HAP-1 (cell line): ENCODE results near the gene ARHGAP31.
"Not testable (repeated sequence)": the region's sequence is repeated elsewhere in the genome, so short reads cannot be mapped to it uniquely, and the experiment has no call there.

ENCODE experiments used
- DNase-seq, 2 experiments: peaks; one replicate each; pipeline ENCODE4 v3.0.0-alpha.2; 2016 to 2020; ENCODE audit warnings: low spot score in 2 of 2
- H3K27me3 ChIP-seq: fragments of 250-450 bp; sonication (Bioruptor Pico); 2 replicates; pipeline ENCODE4 v1.5.1; 2020; ENCODE audit warnings: low read depth, mild to moderate bottlenecking, moderate library complexity
- H3K36me3 ChIP-seq: fragments of 250-450 bp; sonication (Bioruptor Pico); replicated peaks from 2 replicates; pipeline ENCODE4 v1.5.1; 2020; ENCODE audit warnings: mild to moderate bottlenecking
- H3K4me1 ChIP-seq: fragments of 250-450 bp; sonication (Bioruptor Pico); 2 replicates; pipeline ENCODE4 v1.5.1; 2020; ENCODE audit warnings: mild to moderate bottlenecking
- H3K4me3 ChIP-seq: fragments of 250-450 bp; sonication (Bioruptor Pico); 2 replicates; pipeline ENCODE4 v1.5.1; 2020; ENCODE audit warnings: mild to moderate bottlenecking, moderate library complexity
- H3K9me3 ChIP-seq: fragments of 250-450 bp; sonication (Bioruptor Pico); 2 replicates; pipeline ENCODE4 v1.5.1; 2020; ENCODE audit warnings: mild to moderate bottlenecking, moderate library complexity
- in situ Hi-C: fragments of 300-500 bp; cut with MboI; formaldehyde crosslinking; loops from 3 replicates; pipeline ENCODE4 v1.14.3; 2020; ENCODE audit warnings: low sequenced_read_pairs, inconsistent platforms, mixed read lengths

Gene ARHGAP31

GRCh38 chr3:119333773-119334509 is 39.8 kb downstream of the ARHGAP31 start:
- no peaks in the 10 kb centered on the region for H3K9me3 ChIP-seq

GRCh38 chr3:119336823-119337222 is 42.6 kb downstream of the ARHGAP31 start:
- DNase-seq, result no peak
- Histone ChIP-seq H3K4me3 (no peak overlapping the region), H3K9me3 (no peaks in the 10 kb centered on the region), H3K27me3 (no peaks in the 10 kb centered on the region), H3K36me3 (no peaks in the 10 kb centered on the region), H3K4me1 (no peaks in the 10 kb centered on the region)
- in situ Hi-C loops, result no loop called here

More at GRCh38 chr3:119333773-119334509, 39.8 kb downstream of the ARHGAP31 start:
- H3K27me3 ChIP-seq, result no peaks in the 10 kb centered on the region
- DNase-seq, result no peak
- in situ Hi-C loops, result no loop called here
- no peak overlapping the region for H3K4me3 ChIP-seq
- no peaks in the 10 kb centered on the region for H3K4me1 ChIP-seq
- no peaks in the 10 kb centered on the region for H3K36me3 ChIP-seq

GRCh38 chr3:119337407-119337806 is 43.2 kb downstream of the ARHGAP31 start:
- in situ Hi-C loops, H3K27me3 ChIP-seq, H3K9me3 ChIP-seq, H3K4me1 ChIP-seq, H3K36me3 ChIP-seq, H3K4me3 ChIP-seq, DNase-seq: not testable (repeated sequence)

GRCh38 chr3:119338754-119339153 is 44.6 kb downstream of the ARHGAP31 start:
- Histone ChIP-seq H3K36me3 (no peaks in the 10 kb centered on the region), H3K4me1 (no peaks in the 10 kb centered on the region), H3K27me3 (no peaks in the 10 kb centered on the region), H3K4me3 (no peak overlapping the region), H3K9me3 (no peaks in the 10 kb centered on the region)
- in situ Hi-C loops, result no loop called here
- no peak for DNase-seq

- Histone ChIP-seq H3K27me3 (no peaks in the 10 kb centered on the region), H3K9me3 (no peaks in the 10 kb centered on the region), H3K4me1 (no peaks in the 10 kb centered on the region), H3K4me3 (no peak overlapping the region), H3K36me3 (no peaks in the 10 kb centered on the region)
- in situ Hi-C loops, result no loop called here
- no peak for DNase-seq
Measured at GRCh38 chr3:119340014-119340413, 45.8 kb downstream of the ARHGAP31 start.

GRCh38 chr3:119340446-119340845 is 46.3 kb downstream of the ARHGAP31 start:
- H3K4me3 ChIP-seq, result no peak overlapping the region
- no peaks in the 10 kb centered on the region; the same call in 1 of the 2 replicates for H3K4me1 ChIP-seq
- H3K9me3 ChIP-seq, result no peaks in the 10 kb centered on the region
- DNase-seq, result no peak
- no peaks in the 10 kb centered on the region for H3K27me3 ChIP-seq
- no peaks in the 10 kb centered on the region for H3K36me3 ChIP-seq
- in situ Hi-C loops, result no loop called here

- H3K36me3 ChIP-seq, result no peaks in the 10 kb centered on the region
- H3K9me3 ChIP-seq, result no peaks in the 10 kb centered on the region
- H3K4me3 ChIP-seq, result no peak overlapping the region
- in situ Hi-C loops, result no loop called here
- H3K27me3 ChIP-seq, result no peaks in the 10 kb centered on the region
- H3K4me1 ChIP-seq, result peaks cover 13% of the 10 kb centered on the region
- DNase-seq, result no peak
Measured at GRCh38 chr3:119342176-119342575, 48.0 kb downstream of the ARHGAP31 start.

- no peak for DNase-seq
- no peaks in the 10 kb centered on the region for H3K9me3 ChIP-seq
- in situ Hi-C loops, result no loop called here
- H3K4me3 ChIP-seq, result no peak overlapping the region
- no peaks in the 10 kb centered on the region for H3K27me3 ChIP-seq
- no peaks in the 10 kb centered on the region for H3K36me3 ChIP-seq
- H3K4me1 ChIP-seq, result peaks cover 16% of the 10 kb centered on the region
Measured at GRCh38 chr3:119343719-119344118, 49.5 kb downstream of the ARHGAP31 start.

- peak; percentile 57 to 70 for DNase-seq
- Histone ChIP-seq H3K4me1 (peaks cover 34% of the 10 kb centered on the region), H3K27me3 (no peaks in the 10 kb centered on the region), H3K4me3 (no peak overlapping the region), H3K36me3 (no peaks in the 10 kb centered on the region), H3K9me3 (no peaks in the 10 kb centered on the region)
- in situ Hi-C loops, result no loop called here
Measured at GRCh38 chr3:119346076-119346496, 51.9 kb downstream of the ARHGAP31 start.

- H3K4me3 ChIP-seq, result no peak overlapping the region
- H3K36me3 ChIP-seq, result no peaks in the 10 kb centered on the region
- peaks cover 40% of the 10 kb centered on the region for H3K4me1 ChIP-seq
- H3K9me3 ChIP-seq, result no peaks in the 10 kb centered on the region
- in situ Hi-C loops, result no loop called here
- DNase-seq, result no peak
- no peaks in the 10 kb centered on the region for H3K27me3 ChIP-seq
Measured at GRCh38 chr3:119347036-119347435, 52.9 kb downstream of the ARHGAP31 start.

- no peaks in the 10 kb centered on the region for H3K27me3 ChIP-seq
- DNase-seq, result peak; percentile 67 to 74
- H3K36me3 ChIP-seq, result no peaks in the 10 kb centered on the region
- no peaks in the 10 kb centered on the region for H3K9me3 ChIP-seq
- in situ Hi-C loops, result no loop called here
- no peak overlapping the region for H3K4me3 ChIP-seq
- peaks cover 52% of the 10 kb centered on the region for H3K4me1 ChIP-seq
Measured at GRCh38 chr3:119349354-119350041, 55.3 kb downstream of the ARHGAP31 start.

- Histone ChIP-seq H3K36me3 (no peaks in the 10 kb centered on the region), H3K4me3 (no peak overlapping the region), H3K9me3 (no peaks in the 10 kb centered on the region), H3K4me1 (peaks cover 52% of the 10 kb centered on the region), H3K27me3 (no peaks in the 10 kb centered on the region)
- in situ Hi-C loops, result no loop called here
- no peak for DNase-seq
Measured at GRCh38 chr3:119350114-119350513, 55.9 kb downstream of the ARHGAP31 start.

- Histone ChIP-seq H3K9me3 (no peaks in the 10 kb centered on the region), H3K27me3 (no peaks in the 10 kb centered on the region), H3K4me1 (peaks cover 41% of the 10 kb centered on the region), H3K4me3 (no peak overlapping the region), H3K36me3 (no peaks in the 10 kb centered on the region)
- in situ Hi-C loops, result no loop called here
- no peak for DNase-seq
Measured at GRCh38 chr3:119351581-119351980, 57.4 kb downstream of the ARHGAP31 start.

GRCh38 chr3:119352034-119352609 is 57.9 kb downstream of the ARHGAP31 start:
- Histone ChIP-seq H3K36me3 (no peaks in the 10 kb centered on the region), H3K4me1 (peaks cover 39% of the 10 kb centered on the region), H3K4me3 (no peak overlapping the region), H3K9me3 (no peaks in the 10 kb centered on the region), H3K27me3 (no peaks in the 10 kb centered on the region)
- DNase-seq, result no peak
- in situ Hi-C loops, result no loop called here
